HG03039 (cell line): ENCODE measurements around the gene ZNF692.
"Not testable (repeated sequence)": the region's sequence is repeated elsewhere in the genome, so short reads cannot be mapped to it uniquely, and the experiment has no call there.

Experiments
- ATAC-seq: cut with Tn5 transposase; IDR thresholded peaks from one replicate; pipeline ENCODE4 v1.9.1; 2021; ENCODE audit warnings: mild to moderate bottlenecking, moderate library complexity; ENCODE audit not compliant: unreplicated experiment

Gene ZNF692

GRCh38 chr1:248858891-248859889, at the start of gene ZNF692:
ZNF692 (minus strand) TSS chr1:248859085; CDS start chr1:248858309, 776 bp downstream.
- peak; percentile 79 for ATAC-seq

- ATAC-seq = peak; percentile 5
Observed at GRCh38 chr1:248906753-248907661, 48.1 kb upstream of the ZNF692 start.

GRCh38 chr1:248906009-248906752, 47.3 kb upstream of the ZNF692 start, which contains the start of gene PGBD2:
PGBD2 (plus strand) TSS chr1:248906235; CDS start chr1:248913863, 7,628 bp downstream.
- peak; percentile 93 for ATAC-seq

- no peak for ATAC-seq
Observed at GRCh38 chr1:248905662-248906008, 46.8 kb upstream of the ZNF692 start.

- ATAC-seq = no peak
Observed at GRCh38 chr1:248904437-248905216, 45.7 kb upstream of the ZNF692 start.

- ATAC-seq = no peak
Observed at GRCh38 chr1:248901578-248901977, 42.7 kb upstream of the ZNF692 start.

- no peak for ATAC-seq
Observed at GRCh38 chr1:248900637-248901036, 41.8 kb upstream of the ZNF692 start.

GRCh38 chr1:248897412-248898337, 38.8 kb upstream of the ZNF692 start:
- no peak for ATAC-seq

GRCh38 chr1:248894837-248895236, 36.0 kb upstream of the ZNF692 start:
- ATAC-seq = no peak

GRCh38 chr1:248892590-248892989, 33.7 kb upstream of the ZNF692 start:
- no peak for ATAC-seq

- no peak for ATAC-seq
Observed at GRCh38 chr1:248891758-248892157, 32.9 kb upstream of the ZNF692 start.

- ATAC-seq = no peak
Observed at GRCh38 chr1:248890549-248891498, 31.9 kb upstream of the ZNF692 start.

- not testable (repeated sequence) for ATAC-seq
Observed at GRCh38 chr1:248889914-248890243, 31.0 kb upstream of the ZNF692 start.

- ATAC-seq = no peak
Observed at GRCh38 chr1:248886237-248886895, 27.5 kb upstream of the ZNF692 start.

- ATAC-seq = no peak
Observed at GRCh38 chr1:248885646-248886045, 26.8 kb upstream of the ZNF692 start.

GRCh38 chr1:248884632-248885295, 25.9 kb upstream of the ZNF692 start:
- ATAC-seq = no peak

GRCh38 chr1:248882427-248882826, 23.5 kb upstream of the ZNF692 start:
- ATAC-seq = not testable (repeated sequence)
